LoVo (cell line): ENCODE results near the gene LBR.
"Not testable (repeated sequence)": the region's sequence is repeated elsewhere in the genome, so short reads cannot be mapped to it uniquely, and the experiment has no call there.

Experiments
- DNase-seq: peaks from one replicate; pipeline ENCODE4 v3.0.0-alpha.2; 2016; ENCODE audit warnings: low spot score

Gene LBR

GRCh38 chr1:225422795-225423517 is 4.9 kb downstream of the LBR start:
- no peak for DNase-seq

- DNase-seq, result no peak
Measured at GRCh38 chr1:225422031-225422605, 5.7 kb downstream of the LBR start.

DNA sequence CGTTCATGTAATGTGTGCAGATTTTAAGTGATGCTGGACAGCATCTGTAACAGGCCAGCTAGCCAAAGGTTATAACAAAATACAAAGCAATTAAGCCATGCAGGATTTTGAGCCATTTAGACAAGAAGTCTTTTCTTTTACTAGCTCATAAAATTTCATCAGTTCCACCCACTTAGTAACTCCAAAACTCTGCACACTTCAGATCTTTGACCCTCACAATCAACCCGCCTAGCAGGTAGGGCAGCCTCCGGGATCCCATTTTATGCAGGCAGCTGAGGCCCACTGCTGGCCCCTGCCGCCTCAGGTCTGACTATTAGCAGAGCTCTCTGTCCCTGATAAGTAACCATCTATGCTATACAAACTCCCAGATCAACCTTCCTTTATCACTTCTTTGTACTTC is 9.2 kb downstream of the LBR start:
- DNase-seq, result no peak

DNA sequence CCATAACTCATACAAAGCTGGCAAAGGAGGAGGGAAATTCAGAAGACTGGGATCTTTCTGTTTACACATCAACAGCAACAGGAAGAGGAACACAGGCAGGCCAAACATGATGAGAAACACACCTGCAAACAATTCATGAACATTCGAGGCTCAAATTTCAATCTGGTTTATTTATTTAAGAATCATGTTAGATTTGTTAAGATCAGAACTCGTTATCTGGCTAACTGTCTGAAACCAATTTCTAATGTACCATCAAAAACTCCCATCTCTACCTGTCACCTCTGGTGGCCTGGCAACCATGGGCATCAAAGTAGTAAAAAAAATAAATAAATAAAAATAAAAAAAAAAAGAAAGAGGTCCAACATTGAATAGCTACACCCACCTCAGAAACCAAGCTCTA is 9.8 kb downstream of the LBR start:
- no peak for DNase-seq

DNA sequence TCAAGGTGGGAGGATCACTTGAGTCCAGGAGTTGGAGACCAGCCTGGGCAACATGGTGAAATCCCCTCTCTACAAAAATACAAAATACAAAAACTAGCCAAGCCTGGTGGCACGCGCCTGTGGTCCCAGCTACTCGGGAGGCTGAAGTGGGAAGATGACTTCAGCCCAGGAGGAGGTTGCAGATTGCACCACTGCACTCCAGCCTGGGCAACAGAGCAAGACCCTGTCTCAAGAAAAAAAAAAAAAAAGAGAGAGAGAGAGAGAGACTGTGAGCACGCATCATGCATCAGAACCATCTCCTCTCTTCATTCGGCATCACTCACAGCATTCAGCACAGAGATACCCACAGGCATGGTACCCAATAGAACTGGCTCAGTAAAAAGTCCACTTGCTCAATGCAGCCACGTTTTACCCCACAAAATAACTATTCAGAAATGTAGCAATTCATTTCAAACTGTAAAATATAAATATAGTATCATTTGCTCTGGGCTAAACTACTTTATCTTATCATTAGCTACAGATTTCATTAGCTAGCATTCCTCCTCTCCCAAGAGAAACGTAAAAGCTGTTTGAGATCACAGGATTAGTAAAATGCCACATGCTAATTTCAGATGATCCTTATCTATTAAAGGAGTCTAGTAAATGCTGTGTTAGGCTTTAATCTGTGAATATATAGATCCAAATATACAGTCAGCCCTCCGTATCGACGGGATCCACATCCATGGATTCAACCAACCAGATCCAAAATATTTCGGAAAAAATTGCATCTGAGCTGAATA is 11.7 kb downstream of the LBR start:
- no peak for DNase-seq

DNA sequence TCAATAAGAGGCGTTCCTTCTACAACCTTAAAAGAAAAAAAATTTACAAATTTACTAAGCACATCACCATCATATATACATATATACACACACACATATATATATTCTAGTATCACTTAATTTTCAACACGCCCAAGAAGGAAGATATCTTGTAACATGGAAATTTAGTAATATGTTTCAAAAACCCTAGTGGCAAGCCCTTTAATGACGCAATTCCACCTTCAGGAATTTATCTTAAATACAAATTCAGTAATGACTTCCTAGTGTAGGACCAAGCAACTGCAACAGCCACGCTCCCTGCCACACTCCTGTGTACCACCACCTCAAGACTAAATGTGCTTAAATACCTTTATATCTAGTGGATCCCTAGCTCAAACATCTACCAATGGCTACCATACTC is 12.5 kb downstream of the LBR start:
- no peak for DNase-seq

- no peak for DNase-seq
Measured at GRCh38 chr1:225413708-225414375, 14.0 kb downstream of the LBR start.

DNA sequence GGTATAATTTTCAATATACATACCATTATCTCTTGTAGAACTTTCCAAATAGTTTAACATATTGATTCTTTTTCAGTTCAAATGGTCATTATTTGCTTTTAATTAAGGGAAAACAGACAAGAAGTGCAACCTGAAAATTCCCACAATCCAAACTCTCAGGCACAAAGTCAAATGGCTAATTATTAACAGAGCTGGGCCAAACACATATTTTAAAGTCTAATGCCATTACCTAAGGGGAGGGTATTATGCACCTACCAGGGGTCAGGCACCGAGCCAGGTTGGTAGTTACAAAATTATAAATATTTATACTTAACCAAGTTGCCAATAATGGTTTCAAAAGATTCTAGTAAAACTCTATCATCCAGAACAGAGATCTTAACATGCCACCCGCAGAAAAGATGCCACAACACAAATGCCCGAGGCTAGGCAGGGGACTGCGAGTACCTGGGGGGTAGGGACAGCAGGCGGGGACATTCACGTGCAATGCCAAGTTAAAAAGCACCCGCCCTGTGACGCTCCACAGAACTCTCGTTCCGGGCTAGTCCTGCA is 15.0 kb downstream of the LBR start:
- no peak for DNase-seq

DNA sequence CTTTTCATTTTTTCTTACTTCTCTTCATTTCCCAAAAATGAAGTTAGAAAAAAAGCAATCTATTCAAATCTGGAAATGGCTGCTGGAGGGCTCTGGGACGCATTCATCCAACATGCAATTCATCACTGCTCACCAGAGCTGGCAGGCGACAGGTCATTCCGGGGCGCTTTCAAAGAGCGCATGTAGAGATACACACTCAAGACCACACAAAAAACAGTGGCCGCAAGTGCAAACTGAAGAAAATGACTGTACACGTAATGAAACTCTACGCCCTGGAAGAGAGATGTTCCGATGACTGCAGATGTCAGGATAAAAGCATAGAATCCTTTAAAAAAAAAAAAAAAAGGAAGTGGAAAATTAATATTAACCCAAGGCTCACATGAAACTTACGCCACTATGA is 15.5 kb downstream of the LBR start:
- DNase-seq, result no peak

- DNase-seq, result no peak
Measured at GRCh38 chr1:225410036-225410435, 17.8 kb downstream of the LBR start.

- no peak for DNase-seq
Measured at GRCh38 chr1:225409051-225409450, 18.8 kb downstream of the LBR start.

DNA sequence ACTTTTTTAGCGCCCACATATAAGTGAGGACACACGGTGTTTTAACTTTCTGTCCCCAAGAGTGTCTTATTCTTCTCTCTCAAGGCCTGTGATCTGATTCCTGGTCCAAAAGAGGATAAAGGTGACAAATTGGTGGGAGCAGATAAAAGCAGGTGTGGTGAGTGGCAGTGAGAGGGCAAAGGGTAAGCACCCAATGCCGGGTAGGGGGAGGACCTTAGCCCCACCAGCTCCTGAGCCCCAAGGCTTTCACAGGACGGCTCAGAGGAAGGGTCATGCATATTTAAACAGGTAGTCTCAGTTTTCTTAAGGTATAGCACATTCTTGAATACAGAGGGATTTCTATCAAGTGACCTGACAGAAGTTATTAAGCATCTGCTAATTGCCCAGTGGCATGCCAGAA is 19.6 kb downstream of the LBR start:
- DNase-seq, result no peak

GRCh38 chr1:225407755-225408154 is 20.1 kb downstream of the LBR start:
- DNase-seq, result no peak

GRCh38 chr1:225406976-225407725 is 20.7 kb downstream of the LBR start:
- no peak for DNase-seq

- DNase-seq, result no peak
Measured at GRCh38 chr1:225400968-225401367, 26.9 kb downstream of the LBR start.

GRCh38 chr1:225396357-225396756 is 31.5 kb downstream of the LBR start:
- no peak for DNase-seq

DNA sequence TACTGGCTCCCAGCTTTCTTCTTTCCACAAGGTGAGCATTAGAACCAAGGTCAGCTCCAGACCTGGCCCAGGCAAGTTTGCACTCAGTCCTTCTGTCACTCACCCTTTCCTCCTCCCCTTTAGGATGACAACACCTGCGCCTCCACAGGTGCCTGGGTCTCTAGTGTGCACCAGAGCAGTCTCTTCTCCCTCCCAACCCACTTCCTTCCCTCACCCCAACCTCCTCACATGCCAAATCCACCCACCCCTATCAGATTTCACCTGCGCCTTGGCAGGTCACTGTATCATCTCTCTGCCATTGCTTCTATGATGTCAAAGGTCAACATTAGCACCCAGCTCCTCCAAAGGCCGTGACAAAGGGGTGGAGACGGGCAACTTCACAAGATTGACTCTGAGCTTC is 38.0 kb downstream of the LBR start:
- no peak for DNase-seq

GRCh38 chr1:225388372-225388771 is 39.5 kb downstream of the LBR start:
- no peak for DNase-seq

DNA sequence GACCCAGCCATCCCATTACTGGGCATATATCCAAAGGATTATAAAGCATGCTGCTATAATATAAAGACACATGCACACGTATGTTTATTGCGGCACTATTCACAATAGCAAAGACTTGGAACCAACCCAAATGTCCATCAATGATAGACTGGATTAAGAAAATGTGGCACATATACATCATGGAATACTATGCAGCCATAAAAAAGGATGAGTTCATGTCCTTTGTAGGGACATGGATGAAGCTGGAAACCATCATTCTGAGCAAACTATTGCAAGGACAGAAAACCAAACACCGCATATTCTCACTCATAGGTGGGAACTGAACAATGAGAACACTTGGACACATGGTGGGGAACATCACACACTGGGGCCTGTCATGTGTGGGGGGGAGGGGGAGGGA is 41.0 kb downstream of the LBR start:
- not testable (repeated sequence) for DNase-seq

- no peak for DNase-seq
Measured at GRCh38 chr1:225380691-225381090, 47.1 kb downstream of the LBR start.

DNA sequence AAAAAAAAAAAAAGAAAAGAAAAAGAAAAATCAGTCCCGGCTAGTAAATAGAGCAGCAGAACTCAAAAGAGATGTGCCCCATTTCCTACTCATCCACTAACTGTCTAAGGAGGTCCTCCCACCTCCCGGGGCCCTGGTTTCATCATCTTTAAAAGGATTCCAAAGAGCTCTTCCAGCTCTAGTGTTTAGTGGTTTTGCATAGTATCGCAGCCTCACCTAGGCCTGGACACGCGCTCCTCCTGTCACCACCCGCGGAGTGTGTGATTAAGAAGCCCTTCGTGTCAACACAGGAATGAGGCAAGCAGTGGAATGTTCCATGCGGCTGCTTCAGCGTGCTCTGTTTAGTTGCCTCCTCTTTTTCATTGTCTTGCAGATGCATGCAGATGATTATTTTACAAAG is 49.0 kb downstream of the LBR start:
- no peak for DNase-seq

DNA sequence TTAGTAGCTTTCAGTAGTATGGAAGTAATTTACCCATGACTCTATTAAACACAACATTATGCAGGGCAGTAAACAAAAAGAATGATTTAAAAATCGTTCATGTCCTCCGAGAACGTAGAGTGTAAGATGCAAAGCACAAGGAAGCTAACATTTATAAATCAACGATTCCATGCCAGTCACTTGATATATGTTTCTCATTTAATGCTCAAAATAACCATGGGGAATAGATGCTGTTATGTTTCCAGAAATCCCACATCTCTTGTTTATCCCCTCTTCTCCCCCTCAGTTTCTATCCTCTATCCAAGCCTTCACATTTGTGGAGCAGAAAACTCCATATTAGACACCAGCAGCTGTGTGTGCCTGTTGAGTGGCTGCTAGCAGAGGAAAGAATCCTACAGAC is 52.8 kb downstream of the LBR start:
- DNase-seq, result no peak
